Coronary artery (tissue), 2 donors: ENCODE measurements around the gene TMEM209.
"Not testable (repeated sequence)": the region's sequence is repeated elsewhere in the genome, so short reads cannot be mapped to it uniquely, and the experiment has no call there.

ENCODE experiments used
- DNase-seq: peaks from one replicate; pipeline ENCODE4 v3.0.0-alpha.2; 2017; ENCODE audit warnings: low spot score
- H3K27ac ChIP-seq, 2 donors: fragments of 200-600 bp; sonication (generic); one replicate each; pipeline ENCODE4 v1.5.1; 2016 to 2019
- H3K4me3 ChIP-seq: fragments of 200-600 bp; sonication (generic); 2 replicates; pipeline ENCODE4 v1.5.1; 2016; ENCODE audit warnings: mild to moderate bottlenecking, moderate library complexity
- TF ChIP-seq, protein P1 (sequence below): fragments of 200-600 bp; sonication (generic); IDR thresholded peaks from one replicate; pipeline ENCODE4 v1.5.1; 2019; ENCODE audit warnings: antibody characterized with exemption

The TMEM209 gene

DNA sequence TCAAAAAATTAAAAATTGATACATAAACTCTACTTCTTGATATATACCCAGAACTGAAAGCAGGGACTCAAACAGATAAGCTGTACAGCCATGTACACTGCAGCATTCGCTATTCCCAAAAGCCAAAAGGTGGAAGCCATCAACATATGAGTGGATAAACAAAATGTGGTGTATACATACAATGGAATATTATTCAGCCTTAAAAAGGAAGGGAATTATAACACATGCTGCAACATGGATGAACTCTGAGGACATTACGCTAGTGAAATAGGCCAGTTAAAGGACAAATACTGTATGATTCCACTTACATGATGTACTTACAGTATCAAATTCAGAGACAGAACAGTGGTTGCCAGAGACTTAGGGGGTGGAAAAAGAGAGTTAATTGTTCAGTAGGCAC is 8.1 kb downstream of the TMEM209 start:
- no peak overlapping the region for H3K4me3 ChIP-seq
- TF ChIP-seq, protein P1, sequence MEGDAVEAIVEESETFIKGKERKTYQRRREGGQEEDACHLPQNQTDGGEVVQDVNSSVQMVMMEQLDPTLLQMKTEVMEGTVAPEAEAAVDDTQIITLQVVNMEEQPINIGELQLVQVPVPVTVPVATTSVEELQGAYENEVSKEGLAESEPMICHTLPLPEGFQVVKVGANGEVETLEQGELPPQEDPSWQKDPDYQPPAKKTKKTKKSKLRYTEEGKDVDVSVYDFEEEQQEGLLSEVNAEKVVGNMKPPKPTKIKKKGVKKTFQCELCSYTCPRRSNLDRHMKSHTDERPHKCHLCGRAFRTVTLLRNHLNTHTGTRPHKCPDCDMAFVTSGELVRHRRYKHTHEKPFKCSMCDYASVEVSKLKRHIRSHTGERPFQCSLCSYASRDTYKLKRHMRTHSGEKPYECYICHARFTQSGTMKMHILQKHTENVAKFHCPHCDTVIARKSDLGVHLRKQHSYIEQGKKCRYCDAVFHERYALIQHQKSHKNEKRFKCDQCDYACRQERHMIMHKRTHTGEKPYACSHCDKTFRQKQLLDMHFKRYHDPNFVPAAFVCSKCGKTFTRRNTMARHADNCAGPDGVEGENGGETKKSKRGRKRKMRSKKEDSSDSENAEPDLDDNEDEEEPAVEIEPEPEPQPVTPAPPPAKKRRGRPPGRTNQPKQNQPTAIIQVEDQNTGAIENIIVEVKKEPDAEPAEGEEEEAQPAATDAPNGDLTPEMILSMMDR = no peak
- H3K27ac ChIP-seq = no peak overlapping the region
- DNase-seq = no peak

DNA sequence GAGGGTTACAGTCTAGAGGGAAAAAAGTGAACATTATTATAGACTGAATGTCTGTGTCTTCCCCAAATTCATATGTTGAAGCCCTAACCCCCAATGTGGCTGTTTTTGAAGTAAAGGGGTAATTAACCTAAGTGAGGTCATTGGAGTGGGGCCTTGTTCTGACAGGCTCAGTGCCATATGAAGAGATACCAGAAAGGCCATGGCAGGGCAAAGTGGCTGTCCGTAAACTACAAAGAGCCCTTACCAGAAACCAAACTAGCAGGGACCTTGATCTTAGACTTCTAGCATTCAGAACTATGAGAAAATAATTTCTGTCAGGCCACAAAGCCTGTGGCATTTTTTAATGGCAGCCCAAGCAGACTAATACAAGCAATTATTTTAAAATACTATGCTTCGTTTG is 8.7 kb downstream of the TMEM209 start:
- Histone ChIP-seq H3K27ac (no peak overlapping the region), H3K4me3 (no peak overlapping the region)
- TF ChIP-seq, protein P1 = no peak
- DNase-seq = no peak

DNA sequence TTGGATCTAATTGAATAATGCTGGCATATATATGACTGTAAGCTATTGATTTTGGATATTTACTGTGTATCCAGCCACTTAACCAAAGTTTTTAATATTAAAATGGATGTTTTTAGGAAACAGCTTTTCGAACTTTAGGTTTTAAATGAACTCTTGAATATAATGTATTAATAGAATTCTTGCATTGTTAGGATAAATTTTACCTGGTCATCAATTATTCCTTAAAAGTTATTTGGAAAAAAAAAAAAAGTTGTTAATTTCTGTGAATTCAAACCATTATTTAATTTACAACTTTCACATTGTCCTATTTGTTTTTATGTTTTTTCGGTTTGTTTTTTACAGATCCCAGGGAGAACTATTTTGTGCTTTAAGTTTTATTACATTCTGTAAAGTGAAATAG is 9.8 kb downstream of the TMEM209 start:
- no peak for DNase-seq
- TF ChIP-seq, protein P1 = no peak
- Histone ChIP-seq H3K27ac (no peak overlapping the region), H3K4me3 (no peak overlapping the region)

DNA sequence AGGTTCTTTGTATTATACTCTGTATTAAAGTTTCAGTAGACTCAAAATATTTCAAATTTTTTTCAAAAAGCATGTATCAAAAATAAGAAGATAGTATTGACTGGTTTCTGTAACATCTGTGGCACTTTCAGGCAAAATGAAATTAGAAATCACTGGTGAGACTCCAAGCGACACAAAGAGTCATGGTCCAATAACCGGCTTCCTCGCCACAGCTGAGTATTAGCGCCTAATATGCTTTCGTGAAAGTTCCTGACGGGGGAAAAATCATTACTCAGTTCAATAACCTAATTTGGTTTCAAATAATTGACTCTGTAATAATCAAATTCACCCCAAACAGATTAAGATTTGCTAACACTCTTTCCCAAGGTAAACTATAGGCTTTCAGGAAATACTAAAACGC is 13.4 kb downstream of the TMEM209 start:
- H3K4me3 ChIP-seq = no peak overlapping the region
- TF ChIP-seq, protein P1 = no peak
- no peak for DNase-seq
- no peak overlapping the region for H3K27ac ChIP-seq

DNA sequence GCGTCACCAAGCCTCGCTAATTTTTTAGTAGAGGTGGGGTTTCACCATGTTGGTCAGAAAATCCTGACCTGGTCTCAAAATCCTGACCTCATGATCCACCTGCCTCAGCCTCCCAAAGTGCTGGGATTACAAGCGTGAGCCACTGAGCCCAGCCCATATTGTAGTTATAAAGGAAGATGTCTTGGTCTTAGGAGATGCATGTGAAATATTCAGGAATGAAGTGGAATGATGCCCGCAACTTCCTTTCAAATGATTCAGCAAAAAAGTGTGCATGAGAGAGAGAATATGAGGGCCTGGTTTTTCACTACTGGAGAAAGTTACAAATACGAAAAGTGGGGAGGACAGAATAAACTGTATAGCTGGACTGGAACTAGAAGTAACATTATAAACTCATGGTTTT is 15.9 kb downstream of the TMEM209 start:
- DNase-seq = no peak
- Histone ChIP-seq H3K4me3 (no peak overlapping the region), H3K27ac (no peak overlapping the region)
- TF ChIP-seq, protein P1 = no peak

DNA sequence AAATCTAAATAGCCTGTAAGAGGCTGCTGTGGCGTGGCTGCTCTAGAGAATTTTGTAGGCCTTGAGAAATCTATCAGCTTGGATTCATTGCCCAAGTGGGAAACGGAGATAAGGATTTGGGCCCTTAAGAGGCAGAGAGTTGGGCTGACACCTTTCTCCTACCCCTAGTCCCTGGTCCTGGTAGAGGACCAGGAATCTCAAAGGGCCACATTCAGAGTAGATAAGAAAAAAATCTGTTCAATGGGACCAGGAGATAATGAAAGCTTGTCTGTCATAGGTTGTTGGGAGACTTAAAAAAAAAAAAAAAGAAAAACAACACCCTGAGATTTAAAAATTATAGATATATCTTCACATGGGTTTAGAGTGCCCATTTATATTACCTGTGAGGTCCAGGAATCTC is 17.8 kb downstream of the TMEM209 start:
- Histone ChIP-seq H3K4me3 (no peak overlapping the region), H3K27ac (no peak overlapping the region)
- DNase-seq = no peak
- TF ChIP-seq, protein P1 = no peak

DNA sequence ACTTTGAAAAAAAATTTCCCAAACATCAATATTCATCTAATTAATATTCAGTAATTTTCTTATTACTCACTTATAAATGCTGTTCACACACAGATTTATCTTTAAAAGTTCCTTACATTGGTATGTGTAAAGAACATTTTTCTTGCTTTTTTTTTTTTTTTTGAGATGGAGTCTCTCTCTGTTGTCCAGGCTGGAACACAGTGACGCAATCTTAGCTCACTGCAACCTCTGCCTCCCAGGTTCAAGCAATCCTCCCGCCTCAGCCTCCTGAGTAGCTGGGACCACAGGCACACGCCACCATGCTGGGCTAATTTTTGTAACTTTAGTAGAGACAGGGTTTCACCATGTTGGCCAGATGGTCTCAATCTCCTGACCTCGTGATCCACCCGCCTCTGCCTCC is 20.9 kb downstream of the TMEM209 start:
- not testable (repeated sequence) for DNase-seq, H3K4me3 ChIP-seq

DNA sequence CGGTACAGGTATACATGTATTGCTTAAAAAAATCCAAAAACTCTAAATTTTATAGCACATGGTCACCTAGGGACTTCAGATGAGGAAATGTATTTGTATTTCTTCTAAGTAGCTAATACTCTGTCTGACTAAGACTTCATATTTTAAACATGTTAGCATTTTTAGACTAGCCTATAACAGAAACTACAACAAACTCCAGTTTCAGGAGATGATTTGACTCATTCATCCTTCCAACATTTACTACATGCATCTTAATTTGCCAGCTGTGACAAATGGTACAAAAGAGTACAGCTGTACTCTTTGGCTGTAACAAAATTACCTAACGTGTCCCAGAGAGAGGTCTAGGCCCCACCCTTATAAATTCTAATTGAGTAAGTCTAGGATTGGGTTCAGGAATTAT is 22.2 kb downstream of the TMEM209 start:
- no peak for DNase-seq
- Histone ChIP-seq H3K27ac (no peak overlapping the region), H3K4me3 (no peak overlapping the region)
- TF ChIP-seq, protein P1 = no peak

More for the DNA sequence above, 20.9 kb downstream of the TMEM209 start:
- not testable (repeated sequence) for H3K27ac ChIP-seq
